Amniotic stem cell (primary cell): ENCODE results near the gene PDLIM7.

ENCODE experiments used
- DNase-seq: peaks from one replicate; lab custom pipeline; 2025; lab: John Stamatoyannopoulos, UW

The PDLIM7 gene

GRCh38 chr5:177505075-177505474 lies 7.7 kb upstream of the PDLIM7 start:
- no peak for DNase-seq

DNA sequence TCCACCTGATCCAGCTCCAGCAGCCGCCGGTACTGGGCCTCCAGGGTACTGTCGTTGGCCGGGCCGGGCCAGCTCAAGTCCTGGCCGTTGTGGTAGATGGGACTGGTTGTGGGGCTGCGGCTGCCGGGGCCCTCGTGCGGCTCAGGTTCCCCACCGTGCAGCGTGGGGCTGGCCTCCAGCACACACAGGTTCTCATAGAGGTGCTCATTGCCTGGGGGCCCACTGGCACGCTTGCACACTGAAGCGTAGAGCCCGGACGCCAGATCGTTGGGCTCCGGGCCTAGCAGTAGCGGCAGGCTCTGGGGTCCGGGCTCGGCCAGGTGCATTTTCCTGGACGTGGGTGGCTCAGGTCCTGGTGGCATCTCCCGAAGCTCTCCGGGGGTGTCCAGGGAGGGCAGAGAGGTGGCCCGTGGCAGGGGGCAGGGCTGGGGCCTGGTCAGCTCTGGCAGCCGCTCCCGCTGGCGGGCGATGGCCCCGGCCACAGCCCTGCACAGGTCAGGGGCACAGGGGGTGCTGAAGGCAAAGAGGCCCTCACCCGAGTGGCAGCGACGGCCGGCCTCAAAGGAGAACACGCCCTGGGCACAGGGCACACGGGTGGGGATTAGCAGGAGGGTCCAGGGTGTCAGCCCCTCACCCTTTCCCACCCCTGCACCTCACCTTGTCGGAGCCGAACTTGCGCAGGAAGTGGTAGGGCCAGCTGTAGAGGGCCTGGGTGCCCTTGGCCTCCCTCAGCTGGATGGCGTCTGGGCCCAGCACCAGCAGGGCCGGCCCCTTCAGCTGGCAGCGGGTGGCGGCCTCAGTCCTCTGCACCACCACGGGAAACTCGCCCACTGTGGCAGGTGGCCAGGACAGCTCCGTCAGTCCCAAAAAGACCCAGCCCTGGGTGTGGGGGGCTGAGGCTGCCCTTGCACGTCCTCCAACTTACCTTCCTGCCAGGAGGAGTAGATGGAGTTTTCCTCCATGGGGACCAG lies 7.0 kb upstream of the PDLIM7 start:
- no peak for DNase-seq

GRCh38 chr5:177503351-177504085 lies 6.1 kb upstream of the PDLIM7 start:
- no peak for DNase-seq

- DNase-seq = no peak
These were observed 5.5 kb upstream of the PDLIM7 start for GRCh38 chr5:177502886-177503285.

DNA sequence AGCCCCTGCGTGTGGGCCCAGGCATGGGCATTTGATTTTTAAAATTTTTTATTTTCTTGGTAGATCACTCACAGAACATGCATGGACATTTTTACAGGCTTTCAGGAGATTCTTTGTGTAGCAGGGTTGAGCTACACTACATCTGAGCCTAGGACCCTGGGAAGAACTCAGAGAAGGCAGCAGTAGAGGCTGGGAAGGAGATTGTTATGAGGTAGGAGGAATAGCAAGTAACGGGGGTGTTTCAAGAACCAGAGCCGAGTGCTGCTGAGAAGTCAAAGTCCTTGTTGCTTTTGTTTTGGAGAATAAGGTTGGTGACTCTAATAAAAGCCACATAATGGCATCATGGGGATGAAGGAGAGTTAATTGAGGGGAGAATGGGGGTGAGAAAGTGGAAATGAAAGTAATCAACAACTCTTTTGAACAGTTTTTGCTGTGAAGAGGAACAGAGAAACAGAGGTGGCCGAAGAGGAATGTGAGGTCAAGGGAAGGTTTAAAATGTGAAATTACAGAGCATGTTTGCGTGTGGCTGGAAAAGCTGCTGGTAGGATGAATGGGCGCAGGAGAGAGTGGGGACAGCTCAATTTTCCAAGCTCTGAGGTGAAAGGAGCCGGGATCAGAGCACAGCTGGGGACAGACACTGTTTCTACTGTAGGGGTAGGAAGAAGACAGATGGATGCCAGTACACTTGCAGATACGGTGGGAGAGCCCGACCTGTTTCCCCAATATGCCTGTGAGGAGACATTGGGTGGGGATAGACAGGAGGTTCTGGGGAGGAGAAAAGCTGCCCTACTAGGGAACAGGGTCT lies 4.7 kb upstream of the PDLIM7 start:
- no peak for DNase-seq

GRCh38 chr5:177500685-177501522 lies 3.5 kb upstream of the PDLIM7 start:
- DNase-seq = peak; percentile 54

GRCh38 chr5:177499842-177500241 lies 2.4 kb upstream of the PDLIM7 start:
- DNase-seq = no peak

- DNase-seq = no peak
These were observed 796 bp upstream of the PDLIM7 start for GRCh38 chr5:177498013-177498787.

DNA sequence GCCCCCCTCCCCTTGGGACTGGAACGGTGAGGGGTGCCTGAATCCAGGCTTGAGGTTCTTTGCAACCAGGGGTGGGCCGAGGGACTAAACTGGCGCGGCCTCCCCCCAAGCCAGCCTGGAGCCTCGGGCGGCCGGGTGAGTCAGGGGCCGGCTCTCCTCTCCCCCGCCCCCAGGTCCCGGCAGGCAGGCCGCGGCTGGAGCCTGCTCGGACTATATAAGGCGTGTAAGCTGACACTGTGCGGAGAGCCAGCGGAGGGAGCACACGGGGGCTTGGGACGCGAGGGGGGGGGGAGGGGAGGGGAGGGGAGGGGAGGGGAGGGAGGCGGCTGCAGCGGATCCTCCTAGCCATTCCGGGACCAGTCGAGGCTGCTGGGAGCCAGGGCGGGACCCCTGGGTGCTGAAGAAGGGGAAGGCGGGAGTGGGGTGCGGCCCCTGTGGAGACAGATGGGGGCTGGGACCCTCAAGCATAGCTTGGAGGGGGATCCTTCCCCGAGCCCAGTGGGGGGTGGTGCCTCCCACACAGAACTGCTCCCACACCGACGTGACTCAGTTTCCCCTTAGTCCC lies 595 bp downstream of the PDLIM7 start:
- DNase-seq = peak; percentile 83

DNA sequence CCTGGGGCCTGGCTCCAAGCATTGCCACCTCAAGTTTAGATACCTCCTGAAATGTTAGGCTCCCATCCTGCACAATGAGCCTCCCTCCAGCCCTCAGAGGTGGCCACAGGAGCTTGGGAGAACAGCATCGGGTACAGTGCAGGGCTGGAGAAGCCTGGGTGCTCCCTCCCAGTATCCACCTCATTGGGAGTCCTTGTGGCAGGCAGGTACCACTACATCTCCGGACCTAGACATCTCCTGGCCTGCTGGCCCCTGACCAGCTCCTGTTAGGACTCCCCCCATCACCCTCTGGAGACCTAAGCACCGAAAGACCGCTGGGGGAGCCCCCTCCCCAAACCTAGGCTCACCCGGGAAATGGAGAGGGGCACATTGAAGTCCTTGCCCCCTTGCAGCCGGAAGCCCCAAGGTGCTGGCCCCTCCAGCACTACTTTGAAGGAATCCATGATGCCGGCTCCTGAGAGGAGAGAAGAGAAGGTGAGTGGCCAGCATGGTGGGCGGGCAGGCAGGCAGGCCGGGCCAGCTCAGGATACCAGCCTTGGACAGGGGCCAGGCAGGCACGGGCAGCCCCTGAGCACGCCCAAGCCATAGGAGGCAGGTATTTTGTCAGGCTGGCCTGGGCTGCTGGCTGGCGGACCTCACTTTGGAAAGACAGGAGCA lies 1.2 kb downstream of the PDLIM7 start:
- DNase-seq = no peak

GRCh38 chr5:177495243-177496060 lies 2.0 kb downstream of the PDLIM7 start:
- DNase-seq = peak; percentile 49

DNA sequence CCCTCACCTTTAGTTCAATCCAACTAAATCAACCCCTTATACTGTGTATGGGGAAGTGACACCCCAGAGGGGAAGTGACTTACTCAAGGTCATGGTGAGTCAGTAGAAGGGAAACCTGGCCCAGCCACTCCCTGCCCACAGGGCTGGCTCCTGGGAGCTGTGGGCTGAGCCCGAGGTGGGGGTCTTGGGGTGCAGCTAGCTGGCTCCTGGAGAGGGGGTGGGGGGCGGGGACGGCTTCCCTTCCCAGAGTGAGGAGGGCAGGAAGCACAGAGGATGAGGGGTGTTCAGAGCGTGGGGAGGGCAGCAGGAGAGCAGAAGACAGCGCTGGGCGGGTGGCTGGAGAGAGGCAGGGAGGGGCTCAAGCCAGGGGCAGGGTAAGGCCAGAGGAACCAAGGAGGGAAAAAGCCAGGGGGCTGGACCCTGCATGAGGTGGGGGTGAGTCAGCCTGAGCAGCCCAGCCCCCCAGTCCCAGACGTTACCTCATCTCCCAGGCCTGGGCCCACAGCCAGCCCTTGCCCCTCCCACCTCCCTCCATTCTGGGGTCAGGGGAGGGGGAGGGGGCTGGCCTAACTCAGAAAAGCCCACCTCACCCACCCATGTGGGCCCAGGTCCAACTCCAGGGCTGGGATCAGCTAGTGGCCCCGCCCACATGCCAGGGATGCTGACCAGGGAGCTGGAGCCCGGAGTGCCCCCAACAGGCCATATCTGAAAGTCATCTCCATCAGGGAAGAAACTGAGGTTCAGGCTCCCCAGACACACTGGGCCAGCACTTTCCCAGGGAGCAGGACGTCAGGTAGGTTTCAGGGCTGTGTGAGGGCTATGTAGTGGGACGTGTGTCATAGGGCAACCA lies 2.8 kb downstream of the PDLIM7 start:
- DNase-seq = peak; percentile 89

DNA sequence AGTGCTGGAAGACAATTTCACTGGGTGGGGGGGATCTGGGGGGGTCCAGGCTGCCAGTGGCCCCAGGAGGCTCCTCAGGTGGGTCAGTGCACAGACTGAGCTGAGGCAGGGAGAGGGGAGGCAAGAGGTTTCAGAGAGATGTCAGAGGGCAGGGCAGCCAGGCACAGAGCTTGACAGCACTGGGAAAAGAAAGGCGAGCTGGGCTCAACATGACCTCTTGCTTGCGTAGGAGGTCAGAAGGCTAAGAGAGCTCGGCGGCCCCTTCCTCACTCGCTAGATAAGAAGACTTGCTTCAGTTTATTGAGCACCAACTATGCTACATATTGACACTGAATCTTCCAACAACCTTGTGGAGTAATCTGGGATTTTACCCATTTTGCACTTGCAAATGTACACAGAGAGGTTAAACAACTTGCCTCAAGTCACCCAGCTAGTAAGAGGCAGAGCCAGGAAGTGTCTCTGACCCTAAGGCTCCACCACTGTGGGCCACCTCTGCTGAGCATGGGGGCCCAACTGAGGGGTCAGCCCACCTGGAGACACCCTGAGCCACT lies 3.5 kb downstream of the PDLIM7 start:
- DNase-seq = no peak

DNA sequence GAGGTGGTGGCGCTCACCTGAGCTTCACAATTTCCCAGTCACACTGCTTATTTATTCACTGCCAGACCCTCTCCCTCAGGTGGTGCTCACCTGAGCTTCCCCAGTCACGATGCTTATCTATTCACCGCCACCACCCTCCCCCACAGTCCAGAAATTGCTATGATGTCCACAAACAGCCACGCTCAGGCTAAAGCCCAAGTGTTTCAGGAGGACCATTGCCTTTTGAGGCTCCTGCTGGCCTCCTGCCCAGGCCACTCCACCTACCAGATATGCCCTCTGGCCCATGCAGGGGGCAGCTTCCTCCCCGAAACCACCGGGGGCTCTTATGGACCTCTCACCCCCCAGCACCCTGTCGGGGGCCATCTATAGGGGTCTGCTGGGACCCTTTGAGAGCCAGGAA lies 4.6 kb downstream of the PDLIM7 start:
- DNase-seq = no peak

GRCh38 chr5:177491983-177492746 lies 5.2 kb downstream of the PDLIM7 start:
- no peak for DNase-seq

GRCh38 chr5:177491429-177491945 lies 5.9 kb downstream of the PDLIM7 start:
- DNase-seq = no peak

GRCh38 chr5:177490992-177491391 lies 6.4 kb downstream of the PDLIM7 start:
- no peak for DNase-seq
